NCI-H1417 (cell line): ENCODE data around the gene NKAIN2.

ENCODE experiments used
- DNase-seq, 3 experiments: peaks; one replicate each; lab custom pipeline; 2025; lab: John Stamatoyannopoulos, UW

Gene NKAIN2

DNA sequence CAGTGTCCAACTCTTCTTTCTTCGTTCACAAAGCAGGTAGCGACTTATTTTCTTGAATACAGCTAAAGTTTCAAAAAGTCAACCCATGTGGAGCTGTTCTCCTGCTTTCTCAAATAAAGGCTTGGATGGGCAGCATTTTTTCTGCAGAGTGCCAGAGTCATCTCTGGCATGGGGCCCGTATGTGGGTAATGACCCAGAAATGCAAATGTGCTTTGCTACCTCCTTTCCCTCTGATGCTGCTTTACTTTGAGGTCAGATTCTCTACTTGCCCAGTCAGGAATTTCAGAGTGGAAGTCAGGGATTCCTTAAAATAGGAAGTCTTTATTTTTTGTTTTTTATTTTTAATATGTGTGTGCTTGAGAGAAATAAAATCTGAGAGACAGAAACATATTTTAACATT, 4.9 kb downstream of the NKAIN2 start:
- DNase-seq: peak; percentile 52 to 81 (median 76)

DNA sequence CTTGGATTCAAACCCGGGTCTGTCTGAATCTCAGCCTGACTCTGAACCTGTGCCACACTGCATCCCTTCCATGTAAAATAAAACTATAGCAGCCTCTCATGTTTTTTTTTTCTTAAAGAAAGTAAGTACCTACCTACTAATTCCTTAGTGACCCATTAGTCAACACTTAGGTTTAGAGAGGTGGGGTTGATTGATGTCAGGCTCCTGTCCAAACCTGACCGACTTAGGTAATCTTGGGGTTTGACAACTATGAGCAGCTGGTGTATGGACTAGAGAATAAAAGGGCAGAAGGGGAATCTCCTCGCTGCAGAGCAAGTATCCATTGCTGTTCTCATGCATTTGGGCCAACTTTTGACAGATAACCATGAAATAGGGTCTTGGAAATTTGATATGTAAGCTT, 6.5 kb downstream of the NKAIN2 start:
- DNase-seq: peak in 2 of 3 experiments; percentile 55 to 78

DNA sequence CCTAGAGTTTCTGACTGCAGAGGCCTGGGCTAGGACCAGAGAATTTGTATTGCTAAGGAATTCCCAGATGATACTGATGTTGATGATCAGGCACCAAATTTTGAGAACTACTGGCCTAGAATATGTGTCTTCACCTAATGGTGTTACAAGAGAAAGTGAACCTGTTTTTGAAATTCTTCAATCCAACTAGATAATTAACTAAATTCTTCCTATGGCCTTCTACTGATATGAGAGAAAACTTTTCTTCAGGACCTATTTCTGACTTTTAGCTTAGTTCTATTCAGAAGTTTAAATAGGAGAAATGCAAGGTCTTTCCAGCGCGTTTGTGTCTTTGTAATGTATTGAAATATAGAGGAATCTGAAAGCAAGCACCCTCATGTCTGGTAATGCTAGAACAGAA, 7.3 kb downstream of the NKAIN2 start:
- no peak for DNase-seq

DNA sequence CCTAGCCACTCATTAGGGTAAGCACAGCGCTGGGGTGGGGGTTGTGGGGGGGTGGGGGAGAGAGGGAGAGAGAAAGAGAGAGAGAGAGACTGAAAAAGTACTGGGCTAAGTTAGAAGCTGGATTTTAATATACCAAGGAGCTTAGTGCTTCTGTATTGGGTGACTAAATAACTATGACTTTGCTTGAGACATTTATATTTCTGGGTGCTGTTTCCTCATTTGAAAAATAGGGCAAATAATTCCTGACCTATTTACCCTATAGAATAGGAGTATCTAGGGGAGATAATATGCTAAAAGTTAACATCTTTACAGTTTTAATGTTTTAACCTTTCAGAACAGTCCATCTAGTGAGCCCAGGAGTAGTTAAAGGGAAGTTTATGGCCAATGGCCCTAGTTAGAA, 7.7 kb downstream of the NKAIN2 start:
- peak in 1 of 3 experiments; percentile 33 for DNase-seq

DNA sequence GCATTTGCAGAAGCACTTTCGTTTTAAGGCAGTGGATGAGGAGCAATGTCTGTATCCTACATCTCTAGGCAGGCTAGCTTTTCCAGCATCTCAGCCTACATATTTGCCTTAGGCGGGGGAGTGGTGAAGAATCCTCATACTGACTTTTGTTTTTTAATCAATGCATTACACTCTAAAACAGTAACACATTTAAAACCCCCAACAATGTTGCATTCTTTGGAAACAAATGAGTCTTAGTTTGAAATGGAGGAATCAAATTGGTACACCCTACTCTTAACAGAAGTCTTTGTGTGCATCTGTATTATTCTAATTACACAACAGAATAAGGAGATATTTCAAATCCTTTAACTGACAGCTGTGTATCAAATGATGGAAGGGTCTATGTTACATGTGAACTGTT, 9.0 kb downstream of the NKAIN2 start:
- DNase-seq: no peak

DNA sequence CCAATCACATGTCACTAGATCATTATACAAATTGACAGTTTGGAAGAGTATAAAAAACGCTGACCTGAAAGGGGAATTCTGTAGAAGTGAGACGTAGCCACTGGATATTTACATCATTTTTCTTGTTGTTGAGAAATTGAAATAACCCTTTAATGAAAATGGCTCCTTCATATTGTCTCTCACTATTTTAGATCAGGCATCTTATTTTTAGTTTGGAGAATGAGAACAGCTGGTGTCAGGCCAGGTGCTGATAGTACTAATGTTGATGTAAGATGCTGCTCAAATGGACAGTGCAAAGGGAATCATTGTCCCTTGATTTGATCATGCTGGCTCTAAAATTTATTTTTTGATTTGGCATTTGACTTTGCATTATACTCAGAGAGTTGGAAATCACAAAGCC, 17.4 kb downstream of the NKAIN2 start:
- DNase-seq: no peak

DNA sequence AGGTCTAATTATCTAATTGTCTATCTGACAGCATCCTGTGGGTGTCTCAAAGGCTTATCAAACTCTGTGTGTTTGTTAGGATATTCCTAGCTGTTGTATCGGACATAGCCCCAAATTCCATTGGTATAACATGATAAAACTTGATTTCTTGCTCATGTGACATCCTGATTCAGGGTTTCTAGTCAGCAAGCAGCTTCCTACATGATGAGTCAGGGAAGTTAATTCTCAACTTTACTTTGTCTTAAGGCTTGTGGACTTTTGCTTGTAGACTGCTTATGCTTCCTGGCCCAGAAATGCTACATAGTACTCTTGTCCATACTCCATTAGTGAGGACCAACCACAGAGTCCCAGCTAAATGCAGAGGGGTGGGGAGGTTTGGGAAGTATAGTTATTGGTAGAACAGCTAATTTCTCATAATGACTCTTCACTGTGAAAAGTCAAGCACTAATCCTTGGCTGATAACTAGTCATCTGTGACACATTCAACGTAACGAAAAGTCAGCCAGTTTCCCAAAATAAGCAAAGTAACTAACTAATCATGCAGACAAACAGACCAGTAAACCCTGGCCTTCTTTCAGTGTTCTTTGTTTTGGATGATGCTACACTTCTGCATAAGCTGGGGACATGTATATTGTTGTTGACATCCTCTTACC, 25.8 kb downstream of the NKAIN2 start:
- DNase-seq: peak in 2 of 3 experiments; percentile 26 to 59

DNA sequence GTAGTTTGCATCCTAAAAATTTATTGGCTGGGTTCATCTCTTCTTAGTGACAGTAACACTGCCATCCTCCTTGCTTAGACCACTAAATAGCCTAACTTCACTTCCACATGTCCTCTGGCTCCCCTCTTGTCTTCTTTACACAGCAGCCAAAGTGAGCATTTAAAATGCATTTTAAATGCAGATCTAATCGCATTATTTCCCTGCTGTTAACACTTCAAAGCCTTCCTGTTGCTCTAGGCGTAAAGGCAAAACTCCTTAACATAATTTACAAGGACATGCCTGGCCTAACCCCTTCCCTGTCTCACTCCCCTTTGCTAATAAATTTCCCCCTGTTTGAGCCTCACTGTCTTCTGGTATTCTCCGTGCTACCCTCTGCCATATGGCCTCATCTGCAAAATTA, 26.5 kb downstream of the NKAIN2 start:
- DNase-seq: peak in 2 of 3 experiments; percentile 26 to 77

DNA sequence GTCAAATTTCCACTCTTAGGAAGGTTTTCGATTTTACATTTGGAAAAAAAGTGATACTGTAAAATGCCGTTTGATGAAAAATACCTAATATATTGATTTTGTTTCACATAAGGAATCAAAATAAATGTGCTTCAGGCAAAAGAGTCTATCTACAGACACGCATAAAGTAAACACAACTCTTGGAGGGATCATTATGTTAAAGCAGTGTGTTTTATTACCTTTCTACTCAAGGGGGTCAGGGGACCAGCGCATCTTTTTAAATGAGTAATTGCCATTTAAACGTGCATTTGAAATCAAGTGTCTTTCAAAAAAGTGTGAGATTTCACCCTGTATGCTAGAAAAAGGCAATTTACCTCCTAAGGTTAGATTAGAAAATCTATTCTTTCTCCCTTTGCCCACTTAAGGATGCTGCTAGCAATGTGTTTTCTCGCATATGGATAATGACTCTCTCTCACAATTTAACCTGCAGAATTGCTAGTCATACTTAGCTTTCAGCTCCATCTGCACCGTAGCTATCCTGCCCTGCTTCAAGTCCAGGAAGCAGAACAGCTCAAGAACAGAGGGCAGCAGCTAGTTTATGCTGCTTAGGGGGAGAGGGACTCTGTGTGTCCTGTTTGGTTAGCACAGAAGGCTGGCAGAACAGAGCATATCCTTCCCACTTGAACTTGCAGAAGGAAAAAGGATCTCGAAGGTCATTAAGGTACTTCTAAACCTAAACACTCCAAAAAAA, 35.0 kb downstream of the NKAIN2 start:
- DNase-seq: peak; percentile 61 to 87 (median 81)

DNA sequence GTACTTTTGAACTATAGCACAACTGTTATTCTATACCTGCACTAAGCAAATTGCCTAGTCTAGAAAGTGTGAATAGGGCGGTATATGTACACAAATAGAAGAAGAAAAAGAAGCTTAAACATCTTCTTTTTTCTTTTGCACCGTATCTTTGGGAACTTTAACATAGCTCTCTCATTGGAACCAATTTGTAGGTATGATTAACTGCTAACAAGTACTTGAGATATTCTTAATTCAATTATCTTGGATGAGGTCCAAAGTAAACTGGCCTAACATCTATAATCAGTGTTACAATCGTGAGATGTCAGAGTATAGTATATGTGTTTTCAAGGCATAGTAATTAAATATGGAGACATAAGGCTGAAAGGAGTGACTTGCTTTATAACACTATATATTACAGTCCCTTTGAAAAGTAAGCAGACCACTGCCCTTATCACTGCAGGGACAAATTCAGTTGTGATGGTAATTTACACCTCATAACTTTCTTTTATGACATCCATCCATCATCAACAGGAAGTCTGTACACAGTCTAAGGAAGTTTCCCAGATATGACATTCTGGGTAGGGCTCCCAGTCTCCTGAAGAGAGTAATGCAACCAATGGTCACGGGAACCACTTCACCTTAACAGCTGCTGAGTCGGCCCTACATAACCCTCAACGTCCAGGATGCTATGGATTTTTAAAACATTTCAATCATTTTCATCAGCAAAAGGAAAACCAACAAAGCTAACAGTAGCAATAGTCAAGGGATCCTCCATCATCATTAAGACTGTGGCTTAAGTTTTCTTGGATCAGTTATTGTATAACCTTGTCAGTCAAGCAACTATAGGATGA, 37.6 kb downstream of the NKAIN2 start:
- DNase-seq: peak; percentile 73 to 99 (median 77)

DNA sequence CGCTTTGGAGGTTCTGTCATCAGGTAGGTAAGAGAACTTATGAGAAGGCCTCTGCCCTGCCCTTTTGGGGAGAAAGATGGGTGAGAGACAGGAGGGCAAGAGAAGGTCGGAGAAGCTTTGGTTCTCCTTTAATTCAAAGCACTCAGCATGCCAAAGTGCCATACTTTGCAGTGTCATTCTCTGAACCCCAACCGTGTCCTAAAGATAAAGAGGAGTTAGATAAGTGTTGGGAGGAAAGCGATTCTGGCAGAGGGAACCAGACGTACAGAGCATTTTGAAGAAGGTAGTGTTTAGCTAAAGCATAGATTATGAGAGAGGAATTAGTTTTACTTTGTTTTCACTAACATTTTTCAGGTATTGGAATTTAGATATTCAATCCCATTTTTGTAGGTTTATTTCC, 40.3 kb downstream of the NKAIN2 start:
- no peak for DNase-seq

DNA sequence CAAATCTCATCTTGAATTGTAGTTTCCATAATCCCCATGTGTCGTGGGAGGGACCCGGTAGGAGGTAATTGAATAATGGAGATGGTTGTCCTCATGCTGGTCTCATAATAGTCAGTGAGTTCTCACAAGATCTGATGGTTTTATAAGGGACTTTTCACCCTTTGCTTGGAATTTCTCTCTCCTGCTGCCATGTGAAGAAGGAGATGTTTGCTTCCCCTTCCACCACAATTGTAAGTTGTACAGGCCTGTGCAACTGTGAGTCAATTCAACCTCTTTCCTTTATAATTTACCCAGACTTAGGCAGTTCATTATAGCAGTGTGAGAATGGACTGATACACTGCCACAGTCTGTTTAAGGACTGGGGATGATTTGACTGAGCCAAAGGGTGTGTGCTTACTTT, 44.7 kb downstream of the NKAIN2 start:
- no peak for DNase-seq

DNA sequence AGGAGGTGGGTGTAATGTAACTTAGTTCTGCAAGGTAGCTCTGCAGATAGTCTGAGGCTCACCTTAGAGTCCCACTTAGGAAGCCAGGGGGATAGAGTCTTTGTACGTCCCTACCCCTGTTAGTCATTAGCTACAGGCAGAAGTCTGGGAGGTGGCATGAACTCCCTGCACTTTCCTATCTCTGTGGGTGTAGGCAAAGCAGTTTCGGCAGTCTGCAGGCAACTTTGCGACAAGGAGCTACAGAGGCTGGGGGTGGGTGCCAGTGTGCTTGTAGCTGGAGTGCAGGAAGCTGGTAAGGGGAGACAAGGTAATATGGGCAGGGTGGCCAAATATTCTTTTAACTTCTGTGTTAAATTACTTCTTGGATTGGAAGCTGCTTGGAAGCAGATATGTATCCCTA, 45.7 kb downstream of the NKAIN2 start:
- no peak for DNase-seq

DNA sequence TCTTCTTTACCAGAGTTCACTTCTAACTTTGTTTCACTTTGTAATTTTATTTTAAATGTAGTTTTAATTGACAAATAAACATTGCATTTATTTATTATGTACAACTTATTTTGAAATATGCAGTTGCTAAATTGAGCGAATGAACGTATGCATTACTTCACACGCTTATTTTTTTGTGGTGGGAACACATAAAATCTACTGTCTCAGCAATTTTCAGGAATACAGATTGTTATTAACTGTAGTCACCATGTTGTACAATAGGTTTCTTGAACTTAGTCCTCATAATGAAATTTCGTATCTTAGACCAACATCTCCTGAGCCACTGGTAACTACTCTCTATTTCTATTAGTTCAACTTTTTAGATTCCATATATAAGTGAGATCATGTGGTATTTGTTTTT, 46.9 kb downstream of the NKAIN2 start:
- no peak for DNase-seq

DNA sequence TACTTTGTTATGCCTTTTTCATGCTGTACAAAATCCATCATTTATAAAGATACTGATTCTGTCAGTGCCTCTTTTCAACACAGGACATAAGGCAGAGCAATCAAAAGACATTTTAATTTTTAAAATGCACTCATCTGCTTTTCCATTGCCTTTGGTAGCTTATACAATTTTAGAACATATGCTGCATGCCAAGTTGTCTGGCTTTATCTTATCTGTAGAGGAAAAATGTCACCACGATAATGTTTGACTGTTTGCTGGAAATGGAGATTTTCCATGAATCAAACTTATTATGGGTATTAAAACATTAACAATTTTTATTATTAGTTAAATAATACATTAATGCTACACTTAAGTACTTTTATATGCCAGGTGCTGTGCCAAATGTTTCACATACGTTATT, 50.5 kb downstream of the NKAIN2 start:
- DNase-seq: no peak

DNA sequence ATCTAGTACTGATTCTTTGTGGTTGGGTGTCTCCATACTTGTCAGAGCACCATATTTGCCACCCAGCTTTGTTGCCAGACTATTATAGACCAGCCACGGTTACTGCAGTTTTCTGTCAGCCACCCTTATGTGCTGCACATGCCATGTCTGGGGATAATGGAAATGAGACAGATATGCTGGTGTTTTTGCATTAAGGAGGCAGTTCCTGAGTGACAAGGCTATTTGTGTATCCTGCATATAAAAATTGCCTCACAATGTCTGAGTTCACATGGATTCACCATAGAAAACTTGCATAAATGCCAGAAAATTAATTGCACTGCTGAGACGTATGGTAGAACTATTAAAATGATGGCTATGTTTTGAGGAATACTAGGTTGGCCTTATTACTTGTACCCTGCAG, 51.8 kb downstream of the NKAIN2 start:
- DNase-seq: peak in 1 of 3 experiments; percentile 20

DNA sequence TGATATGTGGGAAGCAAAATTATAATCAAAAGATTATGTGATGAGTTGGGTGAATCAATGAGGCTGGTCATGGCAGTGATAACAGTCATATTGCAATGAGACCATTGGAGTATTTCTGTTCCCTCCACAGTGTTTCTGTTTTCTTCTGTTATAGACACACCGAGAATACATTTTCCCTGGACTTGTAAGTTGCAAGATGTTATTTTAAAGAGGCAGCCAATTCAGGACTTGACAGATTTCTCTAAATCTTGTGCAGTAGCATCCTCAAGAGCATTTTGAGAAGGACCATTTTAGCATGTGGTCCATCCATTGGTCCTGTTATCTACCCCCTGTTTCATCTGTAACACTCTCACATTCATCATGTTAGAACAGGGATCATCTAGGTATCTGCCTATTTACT, 55.6 kb downstream of the NKAIN2 start:
- no peak for DNase-seq

DNA sequence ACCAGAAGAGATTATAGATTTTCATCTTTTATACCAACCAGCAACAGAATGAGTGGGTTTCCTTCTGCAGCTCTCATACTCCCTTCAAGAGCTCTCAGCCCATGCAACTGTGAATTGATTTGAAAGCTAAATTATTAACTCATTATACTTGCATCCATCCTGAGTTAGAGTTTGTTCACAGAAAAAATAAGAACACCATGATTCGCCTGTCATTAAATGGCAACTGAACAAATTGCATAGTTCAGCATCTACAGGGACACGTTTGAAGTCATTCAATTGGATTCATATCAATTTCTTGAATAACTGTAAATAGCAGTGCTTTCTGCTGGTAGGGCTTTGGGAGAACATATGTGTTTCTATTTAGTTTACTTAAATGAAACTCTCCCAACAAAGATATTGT, 65.7 kb downstream of the NKAIN2 start:
- no peak for DNase-seq

DNA sequence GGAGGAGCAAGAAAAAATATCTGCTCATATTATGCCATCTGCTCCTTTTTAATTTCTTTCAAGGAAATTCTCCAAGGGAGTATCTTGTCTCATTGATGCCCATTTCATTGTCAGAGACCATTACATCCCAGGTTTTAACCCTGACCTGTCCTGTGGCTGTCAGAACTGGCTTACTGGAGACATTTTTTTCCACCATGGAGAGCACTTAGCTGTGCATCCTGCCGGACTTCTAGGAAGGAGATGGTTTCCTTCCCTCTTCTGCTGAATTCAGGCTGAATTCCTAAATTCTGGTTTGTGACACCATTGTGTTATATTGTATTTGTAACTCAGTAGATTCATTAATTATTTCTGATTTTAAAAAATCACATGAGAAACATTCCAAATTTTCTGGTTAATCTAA, 70.3 kb downstream of the NKAIN2 start:
- DNase-seq: no peak

DNA sequence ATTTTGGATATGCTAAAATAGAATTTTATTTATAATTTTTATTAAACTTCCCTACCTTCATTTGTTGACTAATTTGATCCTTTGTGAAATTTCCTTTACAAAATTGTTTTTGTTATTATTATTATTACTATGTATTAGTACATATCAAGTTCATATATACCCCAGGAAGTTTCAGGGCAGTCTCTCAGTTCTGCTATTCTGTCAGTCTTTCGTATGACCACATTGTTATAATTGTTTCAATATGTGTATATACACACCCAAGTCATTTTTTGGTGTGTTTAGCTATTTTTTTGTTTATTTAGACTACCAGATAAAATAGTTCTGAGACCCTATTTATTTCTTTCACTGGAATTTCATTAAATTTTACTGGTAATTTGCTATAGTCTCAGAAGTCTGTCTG, 72.1 kb downstream of the NKAIN2 start:
- no peak for DNase-seq

DNA sequence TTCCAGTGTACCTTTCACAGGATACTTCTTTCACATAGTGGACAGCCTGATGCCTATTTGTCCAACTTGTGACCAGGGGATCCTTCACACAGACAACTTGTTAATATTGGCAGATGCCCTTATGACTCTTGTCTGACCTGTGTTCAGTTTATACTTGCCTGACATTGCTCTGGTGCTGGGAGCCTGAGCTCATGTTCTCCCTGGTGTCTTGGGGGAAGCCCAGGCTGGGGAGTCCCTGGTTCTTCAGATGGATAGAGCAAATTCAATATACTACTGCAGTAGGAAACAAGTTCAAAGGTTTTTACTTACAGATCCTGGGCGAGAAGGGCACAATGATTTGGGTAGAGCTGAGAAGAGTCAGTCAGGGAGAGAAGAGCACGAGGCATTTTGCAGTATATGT, 76.1 kb downstream of the NKAIN2 start:
- no peak for DNase-seq

DNA sequence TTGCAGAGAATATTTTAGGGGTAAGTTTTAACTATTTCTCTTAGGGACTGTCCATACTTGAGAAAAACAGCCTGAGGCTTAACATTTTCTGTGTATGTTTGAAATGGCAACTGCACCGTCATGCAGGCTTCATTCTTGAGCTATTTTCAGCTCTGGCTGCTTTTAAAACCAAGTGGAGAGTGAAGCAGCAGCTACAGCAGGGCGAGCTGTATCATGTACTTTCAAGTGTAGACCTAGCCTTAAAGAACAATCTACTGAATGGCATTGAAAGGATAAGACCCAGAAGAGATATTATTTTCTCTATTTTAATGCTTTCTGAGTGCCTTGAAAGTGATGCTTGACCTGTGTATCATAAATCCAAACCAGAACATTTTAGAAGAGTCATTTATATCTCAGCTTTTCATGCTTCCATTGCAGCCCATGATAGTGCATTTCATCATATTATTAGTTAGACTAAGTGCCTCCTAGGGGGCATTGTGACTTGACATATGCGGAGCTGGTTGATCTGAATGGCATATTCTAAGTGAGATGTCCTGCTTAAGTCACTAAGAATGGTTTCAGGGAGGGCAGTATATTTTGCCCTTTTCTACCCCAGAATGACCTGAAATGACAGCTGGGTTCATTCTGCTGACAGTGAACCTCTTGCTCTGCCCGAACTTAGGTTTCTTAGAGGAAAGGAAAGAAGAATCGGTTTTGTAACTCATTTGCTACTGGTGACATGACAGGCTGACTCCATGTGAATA, 85.3 kb downstream of the NKAIN2 start:
- DNase-seq: peak in 2 of 3 experiments; percentile 47 to 93
